ENCODE measurements around the gene MAP1LC3B.

MAP1LC3B gene

DNA sequence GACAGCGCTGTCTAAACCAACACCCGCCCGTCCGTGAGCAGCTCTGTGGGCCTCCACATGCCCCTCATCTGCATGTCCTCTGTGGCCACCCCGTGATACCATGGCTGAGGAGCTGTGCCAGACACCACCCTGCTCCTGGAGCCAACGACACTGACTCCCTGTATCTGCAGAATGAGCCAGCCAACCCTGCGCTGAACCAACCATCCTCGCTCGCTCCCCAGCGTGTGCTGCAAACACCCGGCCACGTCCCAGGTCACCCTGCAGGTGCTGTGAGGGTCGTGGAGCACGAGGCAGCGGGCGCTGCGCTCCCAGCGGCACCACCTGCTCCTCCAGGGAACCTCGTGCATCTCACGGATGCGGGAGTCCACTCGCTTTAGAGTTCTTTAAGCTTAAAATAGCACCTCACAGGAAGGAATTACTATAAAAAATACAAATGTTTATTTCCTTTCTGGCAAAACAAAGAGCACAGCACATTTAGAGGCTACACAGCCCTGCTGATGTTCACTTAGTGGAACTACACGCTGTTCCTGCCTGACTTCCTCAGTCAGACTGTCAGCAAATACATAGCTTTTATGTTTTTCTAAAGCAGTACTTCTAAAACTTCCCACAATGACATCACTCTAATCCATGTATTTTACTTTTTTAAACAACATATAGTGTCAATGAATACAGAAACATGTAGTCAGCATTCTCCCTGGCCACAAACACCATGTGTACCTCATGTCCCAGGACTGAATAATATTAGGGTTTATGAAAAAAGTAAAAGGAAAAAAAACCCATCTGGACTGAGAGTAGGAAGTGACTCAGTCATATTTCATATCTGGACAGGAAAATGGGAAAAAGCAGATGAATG is 43.5 kb downstream of the MAP1LC3B start:
- Mint-ChIP-seq H3K27ac (no peak overlapping the region), H3K36me3 (peaks cover 4% of the 10 kb centered on the region), H3K27me3 (peaks cover 11% of the 10 kb centered on the region), H3K9me3 (no peaks in the 10 kb centered on the region), H3K4me3 (no peak overlapping the region), H3K4me1 (peaks cover 21% of the 10 kb centered on the region)
- CTCF ChIA-PET, result interaction anchor here (1.5 to 1.6 kb wide), 2 partner anchors 43 to 201 kb away, joined by 3 to 4 read pairs; no protein-coding TSS in a partner anchor
- DNase-seq, result no peak

GRCh38 chr16:87436225-87437172 is 44.4 kb downstream of the MAP1LC3B start:
- Mint-ChIP-seq H3K36me3 (peaks cover 2% of the 10 kb centered on the region), H3K27me3 (peaks cover 14% of the 10 kb centered on the region), H3K9me3 (no peaks in the 10 kb centered on the region), H3K27ac (no peak overlapping the region), H3K4me1 (peaks cover 21% of the 10 kb centered on the region), H3K4me3 (peak overlapping the region; percentile 19)
- DNase-seq, result peak; percentile 31
- CTCF ChIA-PET, result interaction anchor here (1.5 to 1.6 kb wide), 2 partner anchors 43 to 200 kb away, joined by 3 to 4 read pairs; no protein-coding TSS in a partner anchor

- CTCF ChIA-PET, result interaction anchor here (1.5 kb wide), 1 partner anchor 199 kb away, joined by 4 read pairs; no protein-coding TSS in a partner anchor
- Mint-ChIP-seq H3K36me3 (no peaks in the 10 kb centered on the region), H3K4me3 (no peak overlapping the region), H3K27ac (no peak overlapping the region), H3K9me3 (no peaks in the 10 kb centered on the region), H3K4me1 (peaks cover 21% of the 10 kb centered on the region), H3K27me3 (peaks cover 14% of the 10 kb centered on the region)
- no peak for DNase-seq
These were observed 45.2 kb downstream of the MAP1LC3B start for GRCh38 chr16:87437327-87437726.

- H3K36me3 Mint-ChIP-seq, result peaks cover 1% of the 10 kb centered on the region
- peaks cover 21% of the 10 kb centered on the region for H3K4me1 Mint-ChIP-seq
- H3K9me3 Mint-ChIP-seq, result no peaks in the 10 kb centered on the region
- H3K27me3 Mint-ChIP-seq, result peaks cover 14% of the 10 kb centered on the region
- DNase-seq, result no peak
- CTCF ChIA-PET, result no interaction called here
- no peak overlapping the region for H3K27ac Mint-ChIP-seq
- no peak overlapping the region for H3K4me3 Mint-ChIP-seq
These were observed 45.9 kb downstream of the MAP1LC3B start for GRCh38 chr16:87437911-87438610.

DNA sequence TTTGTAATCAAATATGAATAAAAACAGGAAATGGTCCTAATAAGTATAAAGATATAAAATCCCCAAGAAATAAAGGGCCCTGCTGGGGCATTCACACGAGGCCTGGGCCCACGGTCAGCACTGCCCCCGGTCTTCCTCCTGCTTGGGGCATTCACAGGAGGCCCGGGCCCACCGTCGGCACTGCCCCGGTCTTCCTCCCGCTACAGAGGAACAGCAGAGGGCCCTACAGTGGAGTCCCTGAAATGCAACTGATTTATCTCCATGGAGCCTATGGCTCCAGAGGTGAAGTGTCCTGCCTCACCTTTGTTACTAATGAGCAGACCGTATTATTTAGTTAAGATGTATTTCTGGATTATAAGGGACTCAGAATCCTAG is 46.5 kb downstream of the MAP1LC3B start:
- Mint-ChIP-seq H3K36me3 (peaks cover 1% of the 10 kb centered on the region), H3K27ac (no peak overlapping the region), H3K4me1 (peaks cover 21% of the 10 kb centered on the region), H3K27me3 (peaks cover 14% of the 10 kb centered on the region), H3K9me3 (no peaks in the 10 kb centered on the region), H3K4me3 (no peak overlapping the region)
- DNase-seq, result no peak
- CTCF ChIA-PET, result no interaction called here

GRCh38 chr16:87439926-87440325 is 47.8 kb downstream of the MAP1LC3B start:
- no peak overlapping the region for H3K27ac Mint-ChIP-seq
- no peaks in the 10 kb centered on the region for H3K9me3 Mint-ChIP-seq
- CTCF ChIA-PET, result no interaction called here
- no peak overlapping the region for H3K4me3 Mint-ChIP-seq
- DNase-seq, result no peak
- H3K36me3 Mint-ChIP-seq, result peaks cover 4% of the 10 kb centered on the region
- peaks cover 14% of the 10 kb centered on the region for H3K27me3 Mint-ChIP-seq
- H3K4me1 Mint-ChIP-seq, result peaks cover 21% of the 10 kb centered on the region

GRCh38 chr16:87441886-87442580 is 49.9 kb downstream of the MAP1LC3B start:
- no peak overlapping the region for H3K27ac Mint-ChIP-seq

DNA sequence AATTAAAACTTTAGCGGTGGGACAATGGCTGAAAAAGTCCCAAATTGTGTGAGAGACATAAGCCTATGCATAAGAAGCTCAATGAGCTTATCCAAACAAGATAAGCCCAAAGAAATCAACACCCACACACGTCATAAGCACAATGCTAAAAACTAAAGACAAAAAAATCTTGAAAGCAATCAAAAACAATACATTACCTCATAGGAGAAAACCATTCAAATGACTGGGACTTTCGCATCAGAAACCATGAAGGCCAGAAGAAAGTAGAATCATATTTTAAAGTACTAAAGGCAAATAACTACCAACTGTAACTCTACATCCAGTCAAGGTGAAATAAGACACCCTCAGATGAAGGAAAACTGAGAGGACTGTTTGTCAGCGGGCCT is 50.4 kb downstream of the MAP1LC3B start:
- no peak overlapping the region for H3K27ac Mint-ChIP-seq
- peaks cover 4% of the 10 kb centered on the region for H3K27me3 Mint-ChIP-seq
- H3K4me3 Mint-ChIP-seq, result no peak overlapping the region
- H3K9me3 Mint-ChIP-seq, result no peaks in the 10 kb centered on the region
- DNase-seq, result no peak
- H3K4me1 Mint-ChIP-seq, result no peaks in the 10 kb centered on the region
- H3K36me3 Mint-ChIP-seq, result peaks cover 11% of the 10 kb centered on the region
- CTCF ChIA-PET, result no interaction called here

More at GRCh38 chr16:87441886-87442580, 49.9 kb downstream of the MAP1LC3B start:
- CTCF ChIA-PET, result no interaction called here
- Mint-ChIP-seq H3K36me3 (peaks cover 9% of the 10 kb centered on the region), H3K4me3 (no peak overlapping the region), H3K4me1 (peaks cover under 1% of the 10 kb centered on the region), H3K9me3 (no peaks in the 10 kb centered on the region), H3K27me3 (peaks cover 4% of the 10 kb centered on the region)
- no peak for DNase-seq

GRCh38 chr16:87443016-87443415 is 50.9 kb downstream of the MAP1LC3B start:
- DNase-seq, result no peak
- Mint-ChIP-seq H3K27me3 (peaks cover 4% of the 10 kb centered on the region), H3K27ac (no peak overlapping the region), H3K9me3 (no peaks in the 10 kb centered on the region), H3K4me3 (no peak overlapping the region), H3K4me1 (no peaks in the 10 kb centered on the region), H3K36me3 (peaks cover 13% of the 10 kb centered on the region)
- CTCF ChIA-PET, result no interaction called here

GRCh38 chr16:87443964-87444363 is 51.8 kb downstream of the MAP1LC3B start:
- CTCF ChIA-PET, result interaction anchor here (1.1 kb wide), 1 partner anchor 172 kb away, joined by 3 read pairs; no protein-coding TSS in a partner anchor
- no peaks in the 10 kb centered on the region for H3K4me1 Mint-ChIP-seq
- H3K4me3 Mint-ChIP-seq, result no peak overlapping the region
- DNase-seq, result no peak
- peaks cover 4% of the 10 kb centered on the region for H3K27me3 Mint-ChIP-seq
- H3K36me3 Mint-ChIP-seq, result peaks cover 18% of the 10 kb centered on the region
- H3K27ac Mint-ChIP-seq, result no peak overlapping the region
- H3K9me3 Mint-ChIP-seq, result no peaks in the 10 kb centered on the region

- Mint-ChIP-seq H3K27ac (no peak overlapping the region), H3K36me3 (peaks cover 18% of the 10 kb centered on the region), H3K4me1 (no peaks in the 10 kb centered on the region), H3K27me3 (peaks cover 4% of the 10 kb centered on the region), H3K9me3 (no peaks in the 10 kb centered on the region), H3K4me3 (no peak overlapping the region)
- CTCF ChIA-PET, result interaction anchor here (0.7 kb wide), 1 partner anchor 39 kb away, joined by 4 read pairs; no protein-coding TSS in a partner anchor
- DNase-seq, result no peak
These were observed 53.4 kb downstream of the MAP1LC3B start for GRCh38 chr16:87445486-87445885.

DNA sequence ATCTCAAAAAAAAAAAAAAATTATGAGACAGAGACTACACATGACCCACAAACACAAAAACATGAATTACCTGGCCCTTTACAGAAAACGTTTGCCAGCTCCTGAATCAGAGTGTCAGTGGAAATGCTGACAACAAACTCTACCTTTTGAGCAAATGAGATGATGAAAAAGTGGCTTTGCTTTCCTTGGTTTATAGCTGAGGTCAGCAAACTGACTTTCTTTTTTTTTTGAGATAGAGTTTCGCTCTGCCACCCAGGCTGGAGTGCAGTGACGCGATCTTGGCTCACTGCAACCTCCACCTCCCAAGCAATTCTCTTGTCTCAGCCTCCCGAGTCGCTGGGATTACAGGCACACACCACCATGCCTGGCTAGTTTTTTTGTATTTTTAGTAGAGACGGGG is 54.3 kb downstream of the MAP1LC3B start:
- Mint-ChIP-seq H3K4me1 (no peaks in the 10 kb centered on the region), H3K27me3 (no peaks in the 10 kb centered on the region), H3K36me3 (peaks cover 18% of the 10 kb centered on the region), H3K4me3 (no peak overlapping the region), H3K27ac (no peak overlapping the region), H3K9me3 (no peaks in the 10 kb centered on the region)
- CTCF ChIA-PET, result interaction anchor here (0.6 kb wide), 1 partner anchor 16 kb away, joined by 3 read pairs; no protein-coding TSS in a partner anchor
- DNase-seq, result no peak

DNA sequence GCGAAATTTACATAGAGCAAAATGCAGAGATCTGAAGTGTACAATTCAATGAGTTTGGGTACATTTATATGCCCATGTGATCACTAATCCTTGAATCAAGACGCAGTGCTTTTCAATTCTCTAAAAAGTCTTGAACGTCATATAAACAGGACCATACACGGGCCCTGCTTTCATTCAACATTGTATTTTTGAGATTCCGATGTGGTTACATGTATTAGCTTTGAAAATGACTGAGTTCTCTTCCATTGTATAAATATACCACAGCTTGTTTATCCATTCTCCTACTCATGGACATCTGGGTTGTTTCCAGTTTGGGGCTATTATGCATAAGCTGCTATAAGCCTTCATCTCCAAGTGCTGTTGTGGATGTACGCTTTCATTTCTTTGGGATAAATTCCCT is 55.2 kb downstream of the MAP1LC3B start:
- CTCF ChIA-PET, result interaction anchor here (0.6 kb wide), 1 partner anchor 497 kb away, joined by 4 read pairs; no protein-coding TSS in a partner anchor
- H3K36me3 Mint-ChIP-seq, result peaks cover 18% of the 10 kb centered on the region
- no peak overlapping the region for H3K27ac Mint-ChIP-seq
- no peak overlapping the region for H3K4me3 Mint-ChIP-seq
- H3K9me3 Mint-ChIP-seq, result no peaks in the 10 kb centered on the region
- DNase-seq, result no peak
- H3K4me1 Mint-ChIP-seq, result no peaks in the 10 kb centered on the region
- no peaks in the 10 kb centered on the region for H3K27me3 Mint-ChIP-seq

Data from activated naive CD4-positive, alpha-beta T cell treated with anti-CD3 and anti-CD28 coated beads, Interleukin-2, amount 10 ng/mL, durations not matched to agents 7 days and 5 days (primary cell).